ENCODE data around the gene NAA11. TPM values are rescaled to one million over a fixed set of nuclear protein-coding genes. Genes with fewer than 3 reads are reported as not detected.

NAA11 gene
- total and polyA plus RNA-seq, 7 donors, result not detected

DNA sequence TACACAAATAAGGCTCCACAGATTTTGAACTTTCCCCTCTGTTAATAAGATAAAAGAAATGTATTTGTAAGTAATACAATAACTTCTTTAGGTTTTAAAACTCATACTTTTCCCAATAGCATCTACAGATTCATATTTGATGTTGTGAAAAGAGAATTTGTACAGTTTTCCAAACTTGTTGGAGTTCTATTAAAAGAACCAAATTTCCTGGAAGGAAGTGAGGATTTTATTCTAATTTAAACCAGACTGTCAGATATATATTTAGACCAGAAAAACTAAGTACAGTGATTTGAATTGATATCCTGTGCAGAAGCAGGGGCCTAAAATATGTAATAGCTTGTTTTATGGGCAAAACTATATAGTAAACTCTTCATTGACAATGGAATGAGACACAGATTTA is 53.7 kb downstream of the NAA11 start:
- Histone ChIP-seq H3K4me1 (peaks cover 0 to 16% (median 11%) of the 10 kb centered on the region in 4 donors), H3K27me3 (no peaks in the 10 kb centered on the region), H3K9me3 (no peaks in the 10 kb centered on the region), H3K4me3 (no peak overlapping the region), H3K27ac (no peak overlapping the region), H3K36me3 (no peaks in the 10 kb centered on the region)
- DNase-seq, result no peak
- intact Hi-C loops (cut with DNase I), result no loop called here
- TF ChIP-seq POLR2AphosphoS5 (IDR thresholded peaks at IDR 0.05) (no peak), EP300 (IDR thresholded peaks at IDR 0.05) (no peak), POLR2A (IDR thresholded peaks at IDR 0.05) (no peak)
- TF ChIP-seq, protein P1, sequence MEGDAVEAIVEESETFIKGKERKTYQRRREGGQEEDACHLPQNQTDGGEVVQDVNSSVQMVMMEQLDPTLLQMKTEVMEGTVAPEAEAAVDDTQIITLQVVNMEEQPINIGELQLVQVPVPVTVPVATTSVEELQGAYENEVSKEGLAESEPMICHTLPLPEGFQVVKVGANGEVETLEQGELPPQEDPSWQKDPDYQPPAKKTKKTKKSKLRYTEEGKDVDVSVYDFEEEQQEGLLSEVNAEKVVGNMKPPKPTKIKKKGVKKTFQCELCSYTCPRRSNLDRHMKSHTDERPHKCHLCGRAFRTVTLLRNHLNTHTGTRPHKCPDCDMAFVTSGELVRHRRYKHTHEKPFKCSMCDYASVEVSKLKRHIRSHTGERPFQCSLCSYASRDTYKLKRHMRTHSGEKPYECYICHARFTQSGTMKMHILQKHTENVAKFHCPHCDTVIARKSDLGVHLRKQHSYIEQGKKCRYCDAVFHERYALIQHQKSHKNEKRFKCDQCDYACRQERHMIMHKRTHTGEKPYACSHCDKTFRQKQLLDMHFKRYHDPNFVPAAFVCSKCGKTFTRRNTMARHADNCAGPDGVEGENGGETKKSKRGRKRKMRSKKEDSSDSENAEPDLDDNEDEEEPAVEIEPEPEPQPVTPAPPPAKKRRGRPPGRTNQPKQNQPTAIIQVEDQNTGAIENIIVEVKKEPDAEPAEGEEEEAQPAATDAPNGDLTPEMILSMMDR (IDR thresholded peaks at IDR 0.05), result no peak

DNA sequence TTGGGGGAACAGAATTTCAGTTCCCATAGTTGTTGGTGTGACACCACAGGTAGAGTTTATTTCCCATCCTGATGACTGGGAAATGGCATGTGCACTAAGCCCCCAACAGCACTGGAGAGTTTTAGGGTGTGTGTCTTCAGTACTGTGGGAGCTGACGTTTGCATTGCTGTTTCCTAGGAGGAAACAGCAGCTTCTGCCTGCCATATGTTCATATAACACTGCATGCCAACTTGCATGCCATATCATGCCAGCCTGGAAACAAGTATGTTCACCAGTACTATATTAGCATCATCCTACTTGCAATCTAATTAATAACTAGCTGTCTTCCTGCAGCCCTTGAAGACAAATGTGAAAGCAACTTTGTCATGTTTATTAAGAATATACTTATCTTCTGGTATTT is 58.2 kb downstream of the NAA11 start:
- intact Hi-C loops (cut with DNase I), result no loop called here
- no peaks in the 10 kb centered on the region for H3K36me3 ChIP-seq
- 35 to 73% methylated on average over 1 of the region's 1 CpG for WGBS, 2 donors
- H3K4me3 ChIP-seq, result no peak overlapping the region
- peaks cover 0 to under 1% (median 0%) of the 10 kb centered on the region in 4 donors for H3K4me1 ChIP-seq
- no peak for DNase-seq
- no peaks in the 10 kb centered on the region for H3K27me3 ChIP-seq
- H3K27ac ChIP-seq, result no peak overlapping the region
- TF ChIP-seq, protein P1 (IDR thresholded peaks at IDR 0.05), result no peak
- TF ChIP-seq EP300 (IDR thresholded peaks at IDR 0.05), result no peak
- no peaks in the 10 kb centered on the region for H3K9me3 ChIP-seq

Other genes starting within 250 kb of the NAA11 start
- not detected for gene GK2, start 82.2 kb upstream of the NAA11 start, total RNA-seq
- not detected for gene GK2, start 82.2 kb upstream of the NAA11 start, polyA plus RNA-seq

Measured in sigmoid colon (tissue), 7 donors.